Neural progenitor cell (in vitro differentiated cells): ENCODE results near the gene ZNF747. TPM values are rescaled to one million over a fixed set of nuclear protein-coding genes. Genes with fewer than 3 reads are reported as not detected.

Experiments used
- DNase-seq: peaks from one replicate; pipeline ENCODE4 v3.0.0-alpha.2; 2016; ENCODE audit warnings: low spot score
- H2AFZ ChIP-seq: fragments of 200-600 bp; sonication (generic); replicated peaks from 2 replicates; pipeline ENCODE4 v1.6.1; 2016; ENCODE audit warnings: antibody characterized with exemption
- H3F3A ChIP-seq: fragments of 200-600 bp; sonication (generic); 2 replicates; pipeline ENCODE4 v1.6.1; 2016; ENCODE audit warnings: antibody characterized with exemption, low read depth
- H3K27ac ChIP-seq: fragments of 200-600 bp; sonication (generic); 2 replicates; pipeline ENCODE4 v1.5.1; 2016; ENCODE audit warnings: mild to moderate bottlenecking
- H3K27me3 ChIP-seq: fragments of 200-600 bp; sonication (generic); 2 replicates; pipeline ENCODE4 v1.6.1; 2016; ENCODE audit warnings: mild to moderate bottlenecking, moderate library complexity
- H3K36me3 ChIP-seq: fragments of 200-600 bp; sonication (generic); 2 replicates; pipeline ENCODE4 v1.5.1; 2016
- H3K4me1 ChIP-seq: fragments of 200-600 bp; sonication (generic); 2 replicates; pipeline ENCODE4 v1.6.1; 2016; ENCODE audit warnings: mixed run types
- H3K4me2 ChIP-seq: fragments of 200-600 bp; sonication (generic); 2 replicates; pipeline ENCODE4 v1.6.1; 2016
- H3K4me3 ChIP-seq: fragments of 200-600 bp; sonication (generic); 2 replicates; pipeline ENCODE4 v1.5.1; 2016
- H3K79me2 ChIP-seq: fragments of 200-600 bp; sonication (generic); 2 replicates; pipeline ENCODE4 v1.6.1; 2016; ENCODE audit warnings: low read depth
- H3K9ac ChIP-seq: fragments of 200-600 bp; sonication (generic); 2 replicates; pipeline ENCODE4 v1.6.1; 2016
- H3K9me3 ChIP-seq: fragments of 200-600 bp; sonication (generic); 2 replicates; pipeline ENCODE4 v1.5.1; 2016; ENCODE audit warnings: low read depth
- H4K20me1 ChIP-seq: fragments of 200-600 bp; sonication (generic); 2 replicates; pipeline ENCODE4 v1.6.1; 2016; ENCODE audit warnings: low read depth
- H3K27ac Mint-ChIP-seq: 3 replicates; pipeline ENCODE4 v1.8.0; 2021; ENCODE audit warnings: mixed read lengths
- H3K27me3 Mint-ChIP-seq: 2 replicates; pipeline ENCODE4 v1.8.0; 2022; ENCODE audit warnings: low read depth, mild to moderate bottlenecking, inconsistent platforms, moderate library complexity, mixed read lengths; ENCODE audit not compliant: insufficient read depth
- H3K36me3 Mint-ChIP-seq: 3 replicates; pipeline ENCODE4 v1.8.0; 2021; ENCODE audit warnings: mixed read lengths
- H3K4me1 Mint-ChIP-seq: 3 replicates; pipeline ENCODE4 v1.8.0; 2021; ENCODE audit warnings: mixed read lengths
- H3K4me3 Mint-ChIP-seq: 3 replicates; pipeline ENCODE4 v1.8.0; 2021; ENCODE audit warnings: mild to moderate bottlenecking, moderate library complexity, mixed read lengths
- H3K9me3 Mint-ChIP-seq: 3 replicates; pipeline ENCODE4 v1.8.0; 2020; ENCODE audit warnings: mixed read lengths
- CTCF ChIP-seq: fragments of 200-600 bp; sonication (generic); IDR thresholded peaks from 2 replicates; pipeline ENCODE4 v1.5.1; 2017; ENCODE audit warnings: antibody characterized with exemption, mild to moderate bottlenecking
- EZH2 ChIP-seq: fragments of 200-600 bp; sonication (generic); IDR thresholded peaks from 2 replicates; pipeline ENCODE4 v1.6.1; 2017; ENCODE audit warnings: antibody characterized with exemption, mild to moderate bottlenecking, moderate library complexity
- EZH2phosphoT487 ChIP-seq: fragments of 200-600 bp; sonication (generic); IDR thresholded peaks from 2 replicates; pipeline ENCODE4 v1.6.1; 2017; ENCODE audit warnings: antibody characterized with exemption
- total RNA-seq: library from RNA; depleted of rRNA; stranded (reverse); fragments of >200 nt; gene quantifications from 2 replicates; pipeline ENCODE4 v1.2.3, GENCODE V29; 2015; ENCODE audit warnings: low replicate concordance

Gene ZNF747
- total RNA-seq, 1 donor from 2014 or later: 7.0 TPM

DNA sequence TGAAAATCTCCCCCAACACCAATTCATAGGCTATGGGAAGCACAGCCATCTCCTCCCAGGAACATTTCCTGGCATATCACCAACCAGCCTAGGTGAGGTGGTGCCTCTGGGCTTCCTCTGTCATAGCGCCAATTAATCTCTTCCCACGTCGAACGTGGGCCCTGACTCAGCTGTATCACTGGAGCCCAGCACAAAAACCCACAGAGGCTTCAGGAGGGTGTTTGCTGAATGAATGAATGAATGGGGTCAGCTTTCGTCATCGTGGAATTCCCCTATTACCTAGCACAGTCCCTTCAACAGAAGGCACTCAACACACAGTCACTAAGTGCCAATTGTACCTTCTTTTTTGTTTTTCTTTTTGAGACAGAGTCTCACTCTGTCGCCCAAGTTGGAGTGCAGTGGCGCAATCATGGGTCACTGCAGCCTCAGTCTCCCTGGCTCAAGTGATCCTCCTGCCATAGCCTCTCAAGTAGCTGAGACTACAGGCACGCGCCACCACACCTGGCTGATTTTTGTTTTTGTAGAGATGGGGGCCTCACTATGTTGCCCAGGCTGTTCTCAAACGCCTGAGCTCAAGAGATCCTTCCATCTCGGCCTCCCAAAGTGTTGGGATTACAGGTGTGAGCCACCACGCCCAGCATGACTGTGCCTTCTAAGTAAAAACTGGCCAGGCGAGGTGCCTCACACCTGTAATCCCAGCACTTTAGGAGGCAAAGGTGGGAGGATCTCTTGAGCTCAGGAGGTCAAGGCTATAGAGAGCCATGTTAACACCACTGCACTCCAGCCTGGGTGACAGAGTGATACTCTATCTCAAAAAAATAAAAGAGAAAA, 32.7 kb upstream of the ZNF747 start:
- no peak overlapping the region for H2AFZ ChIP-seq
- no peak overlapping the region for H3K27ac Mint-ChIP-seq

GRCh38 chr16:30566531-30566930, 31.9 kb upstream of the ZNF747 start:
- Histone ChIP-seq H3K79me2 (no peaks in the 10 kb centered on the region), H3K4me3 (no peak overlapping the region), H2AFZ (no peak overlapping the region), H3K9ac (no peak overlapping the region), H3K27me3 (peaks cover 5% of the 10 kb centered on the region), H3K4me1 (peaks cover 5% of the 10 kb centered on the region), H3K4me2 (no peak overlapping the region), H4K20me1 (no peaks in the 10 kb centered on the region), H3K27ac (no peak overlapping the region), H3K36me3 (no peaks in the 10 kb centered on the region), H3K9me3 (no peaks in the 10 kb centered on the region), H3F3A (peaks cover 15% of the 10 kb centered on the region)
- Mint-ChIP-seq H3K4me1 (peaks cover 7% of the 10 kb centered on the region), H3K4me3 (no peak overlapping the region), H3K36me3 (no peaks in the 10 kb centered on the region), H3K27ac (peak overlapping the region; percentile 33), H3K9me3 (no peaks in the 10 kb centered on the region), H3K27me3 (peaks cover 11% of the 10 kb centered on the region)
- DNase-seq: no peak
- TF ChIP-seq CTCF (no peak), EZH2 (no peak), EZH2phosphoT487 (no peak)

More for the DNA sequence above, 32.7 kb upstream of the ZNF747 start:
- Histone ChIP-seq H3K27me3 (no peaks in the 10 kb centered on the region), H3K9ac (no peak overlapping the region), H4K20me1 (no peaks in the 10 kb centered on the region), H3K4me3 (no peak overlapping the region), H3K9me3 (no peaks in the 10 kb centered on the region), H3K79me2 (no peaks in the 10 kb centered on the region), H3K27ac (no peak overlapping the region), H3K36me3 (no peaks in the 10 kb centered on the region), H3K4me1 (peaks cover 7% of the 10 kb centered on the region), H3K4me2 (no peak overlapping the region), H3F3A (peaks cover 21% of the 10 kb centered on the region)
- Mint-ChIP-seq H3K4me3 (no peak overlapping the region), H3K27me3 (peaks cover 11% of the 10 kb centered on the region), H3K4me1 (peaks cover 11% of the 10 kb centered on the region), H3K9me3 (no peaks in the 10 kb centered on the region), H3K36me3 (no peaks in the 10 kb centered on the region)
- TF ChIP-seq EZH2phosphoT487 (no peak), CTCF (no peak), EZH2 (no peak)
- DNase-seq: no peak

DNA sequence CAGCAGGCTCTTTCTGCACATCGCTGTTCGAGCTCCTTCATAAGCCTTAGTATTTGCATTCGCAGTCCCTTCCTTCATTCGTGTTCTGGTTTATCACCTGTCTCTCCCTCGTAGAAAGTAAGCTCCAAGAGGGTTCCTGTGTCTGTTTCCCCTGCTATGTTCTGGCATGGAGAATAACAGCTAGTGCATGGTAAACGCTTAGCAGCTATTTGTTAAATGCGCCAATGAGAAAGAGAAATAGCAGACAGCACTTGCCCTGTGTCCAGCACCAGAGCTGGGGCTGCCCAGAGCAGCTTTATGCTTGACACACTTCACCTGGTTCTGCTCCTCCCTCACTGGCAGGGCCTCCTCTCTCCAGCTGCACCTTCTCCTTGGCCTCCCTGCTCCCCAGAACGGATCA, 31.3 kb upstream of the ZNF747 start:
- Mint-ChIP-seq H3K4me3 (peak overlapping the region; percentile 24), H3K4me1 (peaks cover 6% of the 10 kb centered on the region), H3K36me3 (no peaks in the 10 kb centered on the region), H3K9me3 (no peaks in the 10 kb centered on the region), H3K27ac (peak overlapping the region; percentile 33), H3K27me3 (peaks cover 10% of the 10 kb centered on the region)
- Histone ChIP-seq H3K36me3 (no peaks in the 10 kb centered on the region), H3K27ac (no peak overlapping the region), H3K4me1 (peaks cover 5% of the 10 kb centered on the region), H3K4me3 (no peak overlapping the region), H3K27me3 (peaks cover 11% of the 10 kb centered on the region), H3K9me3 (no peaks in the 10 kb centered on the region), H2AFZ (no peak overlapping the region), H3K4me2 (no peak overlapping the region), H3K79me2 (no peaks in the 10 kb centered on the region), H3K9ac (no peak overlapping the region), H3F3A (peaks cover 10% of the 10 kb centered on the region), H4K20me1 (no peaks in the 10 kb centered on the region)
- DNase-seq: no peak
- TF ChIP-seq EZH2phosphoT487 (no peak), CTCF (no peak), EZH2 (no peak)
